CD4-positive, CD25-positive, alpha-beta regulatory T cell (primary cell): ENCODE measurements around the gene ALK. TPM values are rescaled to one million over a fixed set of nuclear protein-coding genes. Genes with fewer than 3 reads are reported as not detected.

Experiments used
- ATAC-seq, 2 donors: fragments of 150-1000 bp; cut with Tn5 transposase; one replicate each; pipeline ENCODE4 v1.10.0; 2021; ENCODE audit warnings: low read depth in 2 of 2, moderate number of reproducible peaks in 2 of 2, moderate library complexity in 1 of 2
- DNase-seq, 3 donors: peaks; one replicate each; pipeline versions ENCODE4 v3.0.0 to v3.0.0-alpha.2; 2012 to 2022; ENCODE audit warnings: mixed read lengths in 1 of 3
- H3K27ac ChIP-seq: one replicate; pipeline ENCODE4 v1.7.0; 2013; ENCODE audit warnings: mild to moderate bottlenecking, low read length; ENCODE audit not compliant: insufficient read depth, poor library complexity, severe bottlenecking
- H3K27me3 ChIP-seq: one replicate; pipeline ENCODE4 v1.7.0; 2013; ENCODE audit warnings: low read length; ENCODE audit not compliant: control insufficient read depth, insufficient read depth
- H3K36me3 ChIP-seq: one replicate; pipeline ENCODE4 v1.7.0; 2013; ENCODE audit warnings: mild to moderate bottlenecking, low read length, moderate library complexity; ENCODE audit not compliant: control insufficient read depth, insufficient read depth
- H3K4me1 ChIP-seq: 2 replicates; pipeline ENCODE4 v1.7.0; 2013; ENCODE audit warnings: mild to moderate bottlenecking, low read length; ENCODE audit not compliant: insufficient read depth, control insufficient read depth, poor library complexity, severe bottlenecking
- H3K4me3 ChIP-seq: one replicate; pipeline ENCODE4 v1.7.0; 2013; ENCODE audit warnings: low read depth, mild to moderate bottlenecking, low read length, moderate library complexity
- H3K9me3 ChIP-seq, 2 experiments: 1 replicate in 1 of 2; 2 replicates in 1 of 2; pipeline ENCODE4 v1.7.0; 2013; ENCODE audit warnings: low read length in 2 of 2, mild to moderate bottlenecking in 1 of 2, moderate library complexity in 1 of 2; ENCODE audit not compliant: control insufficient read depth in 2 of 2
- H3K27ac Mint-ChIP-seq, 3 donors: one replicate each; pipeline ENCODE4 v1.8.0; 2020 to 2022; ENCODE audit warnings: mild to moderate bottlenecking in 3 of 3, mixed read lengths in 3 of 3, moderate library complexity in 2 of 3
- H3K27me3 Mint-ChIP-seq: one replicate; pipeline ENCODE4 v1.8.0; 2022; ENCODE audit warnings: mild to moderate bottlenecking, mixed read lengths
- H3K36me3 Mint-ChIP-seq: one replicate; pipeline ENCODE4 v1.8.0; 2020; ENCODE audit warnings: mixed read lengths
- H3K4me1 Mint-ChIP-seq, 4 donors: one replicate each; pipeline ENCODE4 v1.8.0; 2020 to 2022; ENCODE audit warnings: mixed read lengths in 4 of 4, mild to moderate bottlenecking in 1 of 4
- H3K4me3 Mint-ChIP-seq, 4 donors: one replicate each; pipeline ENCODE4 v1.8.0; 2020 to 2022; ENCODE audit warnings: mild to moderate bottlenecking in 4 of 4, mixed read lengths in 4 of 4, moderate library complexity in 3 of 4
- H3K9me3 Mint-ChIP-seq, 7 donors: one replicate each; pipeline ENCODE4 v1.8.0; 2020 to 2022; ENCODE audit warnings: mixed read lengths in 7 of 7, mild to moderate bottlenecking in 3 of 7, moderate library complexity in 2 of 7
- polyA plus RNA-seq, 4 donors: library from polyadenylated mRNA; unstranded; fragments of 300-500 nt; fragmentation: Illumina TruSeq; gene quantifications; one replicate each; pipeline ENCODE4 v1.2.3, GENCODE V29; 2021
- total RNA-seq: library from RNA; stranded (reverse); gene quantifications from one replicate; pipeline ENCODE4 v1.2.3, GENCODE V29; 2022

ALK gene
- total and polyA plus RNA-seq, 5 donors from 2014 or later: not detected

- Histone ChIP-seq H3K27ac (no peak overlapping the region), H3K9me3 (no peaks in the 10 kb centered on the region), H3K36me3 (no peaks in the 10 kb centered on the region), H3K4me1 (no peaks in the 10 kb centered on the region), H3K27me3 (no peaks in the 10 kb centered on the region), H3K4me3 (no peak overlapping the region)
- DNase-seq (no peak), ATAC-seq (no peak)
- Mint-ChIP-seq H3K4me1 (no peaks in the 10 kb centered on the region), H3K4me3 (no peak overlapping the region), H3K9me3 (peaks cover 0 to 5% (median 0%) of the 10 kb centered on the region in 7 donors), H3K36me3 (no peaks in the 10 kb centered on the region), H3K27me3 (no peaks in the 10 kb centered on the region), H3K27ac (no peak overlapping the region)
These were observed 281.0 kb downstream of the ALK start for GRCh38 chr2:29640360-29640759.

GRCh38 chr2:29638641-29639040, 282.7 kb downstream of the ALK start:
- no peak overlapping the region for H3K27ac Mint-ChIP-seq
- no peaks in the 10 kb centered on the region for H3K4me1 Mint-ChIP-seq
- no peak for ATAC-seq

DNA sequence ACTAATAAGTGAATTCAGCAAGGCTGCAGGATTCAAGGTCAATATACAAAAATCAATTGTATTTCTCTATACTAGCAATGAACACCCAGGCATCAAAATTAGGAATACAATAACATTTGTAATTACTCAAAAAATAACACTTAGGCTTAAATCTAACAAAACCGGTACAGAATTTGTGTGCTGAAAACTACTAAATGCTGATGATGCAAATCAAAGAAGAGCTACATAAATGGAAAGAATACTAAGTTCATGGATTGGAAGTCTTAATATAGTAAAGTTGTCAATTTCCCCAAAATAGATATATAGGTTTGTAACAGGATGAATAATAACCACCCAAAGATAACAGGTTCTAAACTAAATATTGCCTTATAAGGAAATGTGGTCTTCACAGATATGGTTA, 286.5 kb downstream of the ALK start:
- H3K27me3 Mint-ChIP-seq: no peaks in the 10 kb centered on the region
- H3K4me3 Mint-ChIP-seq: no peak overlapping the region

More at GRCh38 chr2:29638641-29639040, 282.7 kb downstream of the ALK start:
- no peaks in the 10 kb centered on the region for H3K36me3 ChIP-seq
- no peaks in the 10 kb centered on the region for H3K27me3 ChIP-seq
- no peaks in the 10 kb centered on the region for H3K9me3 ChIP-seq
- H3K4me1 ChIP-seq: no peaks in the 10 kb centered on the region
- Mint-ChIP-seq H3K4me3 (no peak overlapping the region), H3K36me3 (no peaks in the 10 kb centered on the region), H3K27me3 (no peaks in the 10 kb centered on the region), H3K9me3 (peaks cover 0 to 5% (median 0%) of the 10 kb centered on the region in 7 donors)
- DNase-seq: no peak
- H3K27ac ChIP-seq: no peak overlapping the region
- H3K4me3 ChIP-seq: no peak overlapping the region

DNA sequence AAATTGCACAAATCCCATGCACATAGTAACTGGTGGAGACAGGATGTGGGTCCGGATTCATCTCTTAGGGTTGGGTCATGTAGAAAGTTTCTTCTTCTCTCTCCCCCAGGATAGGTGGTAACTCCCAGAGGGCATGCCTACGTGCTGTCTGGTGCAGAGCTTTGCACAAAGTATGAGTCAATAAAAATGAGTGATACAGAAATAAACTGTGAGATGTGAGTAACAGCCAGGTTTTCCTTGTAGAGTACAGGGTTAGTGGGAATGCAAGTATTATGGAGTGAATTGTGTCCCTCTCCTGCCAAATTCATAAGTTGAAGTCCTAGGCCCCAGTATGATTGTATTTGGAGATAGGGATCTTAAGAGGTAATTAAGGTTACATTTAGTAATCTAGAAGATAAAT, 289.4 kb downstream of the ALK start:
- Histone ChIP-seq H3K4me1 (no peaks in the 10 kb centered on the region), H3K27ac (no peak overlapping the region), H3K36me3 (no peaks in the 10 kb centered on the region), H3K9me3 (no peaks in the 10 kb centered on the region), H3K27me3 (no peaks in the 10 kb centered on the region), H3K4me3 (no peak overlapping the region)
- no peak for ATAC-seq
- Mint-ChIP-seq H3K27ac (no peak overlapping the region), H3K9me3 (peaks cover 0 to 2% (median 0%) of the 10 kb centered on the region in 7 donors), H3K27me3 (no peaks in the 10 kb centered on the region), H3K4me3 (no peak overlapping the region), H3K36me3 (no peaks in the 10 kb centered on the region), H3K4me1 (no peaks in the 10 kb centered on the region)
- DNase-seq: no peak

More for the DNA sequence above, 286.5 kb downstream of the ALK start:
- Histone ChIP-seq H3K4me1 (no peaks in the 10 kb centered on the region), H3K27me3 (no peaks in the 10 kb centered on the region), H3K36me3 (no peaks in the 10 kb centered on the region), H3K4me3 (no peak overlapping the region), H3K9me3 (no peaks in the 10 kb centered on the region), H3K27ac (no peak overlapping the region)
- no peak for DNase-seq
- Mint-ChIP-seq H3K27ac (no peak overlapping the region), H3K4me1 (no peaks in the 10 kb centered on the region), H3K36me3 (no peaks in the 10 kb centered on the region), H3K9me3 (peaks cover 0 to 2% (median 0%) of the 10 kb centered on the region in 7 donors)
- ATAC-seq: no peak

DNA sequence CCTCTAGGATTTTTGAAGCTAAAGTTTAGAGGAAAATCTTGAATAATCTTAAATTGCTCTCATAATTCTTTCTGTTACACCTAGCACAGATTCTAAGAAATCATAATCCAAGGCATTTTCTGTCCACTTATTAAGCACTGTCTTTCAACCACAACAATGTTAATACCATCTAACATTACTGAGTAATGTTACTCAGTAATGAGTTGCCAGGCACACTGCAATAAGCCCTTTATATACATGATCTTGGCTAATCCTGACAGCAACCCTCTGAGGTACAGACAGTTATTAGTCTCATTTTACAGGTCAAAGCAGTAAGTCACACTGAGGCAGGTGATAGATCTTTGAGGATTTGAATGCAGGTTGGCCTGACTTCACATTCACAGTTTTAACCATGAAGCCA, 291.9 kb downstream of the ALK start:
- H3K9me3 ChIP-seq: no peaks in the 10 kb centered on the region
- DNase-seq (no peak), ATAC-seq (no peak)
- H3K4me3 ChIP-seq: no peak overlapping the region
- no peaks in the 10 kb centered on the region for H3K4me1 ChIP-seq
- Mint-ChIP-seq H3K4me3 (no peak overlapping the region), H3K36me3 (no peaks in the 10 kb centered on the region), H3K27ac (no peak overlapping the region), H3K4me1 (no peaks in the 10 kb centered on the region), H3K27me3 (no peaks in the 10 kb centered on the region), H3K9me3 (peaks cover 0 to 4% (median 0%) of the 10 kb centered on the region in 7 donors)
- no peak overlapping the region for H3K27ac ChIP-seq
- no peaks in the 10 kb centered on the region for H3K27me3 ChIP-seq
- no peaks in the 10 kb centered on the region for H3K36me3 ChIP-seq

- H3K27ac Mint-ChIP-seq: no peak overlapping the region
- no peaks in the 10 kb centered on the region for H3K27me3 Mint-ChIP-seq
- Histone ChIP-seq H3K9me3 (no peaks in the 10 kb centered on the region), H3K36me3 (no peaks in the 10 kb centered on the region), H3K27me3 (no peaks in the 10 kb centered on the region), H3K27ac (no peak overlapping the region), H3K4me3 (no peak overlapping the region), H3K4me1 (no peaks in the 10 kb centered on the region)
- no peaks in the 10 kb centered on the region for H3K36me3 Mint-ChIP-seq
- DNase-seq: no peak
- H3K4me3 Mint-ChIP-seq: no peak overlapping the region
- H3K4me1 Mint-ChIP-seq: no peaks in the 10 kb centered on the region
- peaks cover 0 to 4% (median 0%) of the 10 kb centered on the region in 7 donors for H3K9me3 Mint-ChIP-seq
- no peak for ATAC-seq
These were observed 292.5 kb downstream of the ALK start for GRCh38 chr2:29628862-29629261.

DNA sequence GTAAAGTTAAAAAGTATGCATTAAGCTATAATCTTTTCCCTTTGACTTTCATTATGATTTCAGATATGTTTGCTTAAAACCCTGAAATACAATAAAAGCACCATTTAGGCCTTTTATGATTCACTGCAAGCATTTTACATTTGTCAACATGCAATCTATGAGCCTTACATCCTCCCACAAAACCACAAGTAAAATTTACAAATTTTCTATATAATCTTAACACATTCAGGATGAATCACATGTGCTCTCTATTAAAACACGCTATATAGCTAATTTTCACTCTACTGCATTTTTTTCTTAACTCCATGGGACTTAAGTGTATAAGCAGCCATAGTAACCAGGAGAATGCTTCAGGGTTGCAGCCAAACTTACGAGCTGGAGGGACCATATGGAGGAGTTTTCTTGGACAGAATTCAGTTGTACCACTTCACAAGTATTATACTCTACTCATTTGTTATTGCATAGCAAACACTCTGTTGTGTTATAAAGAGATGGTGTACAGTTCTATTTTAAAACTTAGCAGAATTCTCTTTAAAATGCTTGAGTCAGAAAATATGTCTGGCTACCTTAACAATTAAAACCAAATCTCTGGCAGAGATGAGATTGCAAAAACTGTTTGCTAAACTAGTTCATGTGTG, 293.2 kb downstream of the ALK start:
- ATAC-seq (no peak), DNase-seq (no peak)
- Histone ChIP-seq H3K4me3 (no peak overlapping the region), H3K27ac (no peak overlapping the region), H3K4me1 (no peaks in the 10 kb centered on the region), H3K9me3 (no peaks in the 10 kb centered on the region), H3K36me3 (no peaks in the 10 kb centered on the region), H3K27me3 (no peaks in the 10 kb centered on the region)
- H3K4me3 Mint-ChIP-seq: no peak overlapping the region
- H3K36me3 Mint-ChIP-seq: no peaks in the 10 kb centered on the region
- no peak overlapping the region for H3K27ac Mint-ChIP-seq
- H3K4me1 Mint-ChIP-seq: no peaks in the 10 kb centered on the region
- peaks cover 0 to 4% (median 0%) of the 10 kb centered on the region in 7 donors for H3K9me3 Mint-ChIP-seq
- H3K27me3 Mint-ChIP-seq: no peaks in the 10 kb centered on the region

DNA sequence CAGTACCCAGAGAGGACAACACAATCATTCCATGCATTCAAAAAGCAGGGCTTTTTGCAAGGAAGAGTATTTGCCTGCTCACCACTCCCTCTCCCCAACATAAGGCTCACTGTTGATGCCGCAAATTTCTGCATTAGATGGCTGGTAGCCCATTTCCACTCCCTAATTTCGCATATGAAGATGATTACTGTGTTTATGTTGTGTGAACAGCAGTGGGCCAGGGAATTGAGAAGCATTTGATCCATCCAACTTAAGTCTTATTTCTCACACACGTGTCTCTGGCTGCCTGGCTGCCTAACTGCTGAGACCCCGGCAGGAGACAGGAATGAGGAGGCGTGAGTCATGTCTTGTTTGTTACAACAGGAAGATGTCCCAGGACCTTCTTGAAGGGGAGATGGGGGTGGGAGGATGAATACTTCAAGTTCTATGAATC, 294.1 kb downstream of the ALK start:
- H3K27me3 ChIP-seq: no peaks in the 10 kb centered on the region
- no peaks in the 10 kb centered on the region for H3K36me3 ChIP-seq
- no peak for DNase-seq
- H3K4me1 Mint-ChIP-seq: no peaks in the 10 kb centered on the region
- H3K27ac ChIP-seq: no peak overlapping the region
- no peak overlapping the region for H3K4me3 Mint-ChIP-seq
- H3K4me3 ChIP-seq: no peak overlapping the region
- H3K36me3 Mint-ChIP-seq: no peaks in the 10 kb centered on the region
- no peaks in the 10 kb centered on the region for H3K4me1 ChIP-seq
- H3K9me3 ChIP-seq: no peaks in the 10 kb centered on the region
- H3K27ac Mint-ChIP-seq: peak overlapping the region in 1 of 3 donors; percentile 6
- H3K9me3 Mint-ChIP-seq: peaks cover 0 to 4% (median 0%) of the 10 kb centered on the region in 7 donors
- no peaks in the 10 kb centered on the region for H3K27me3 Mint-ChIP-seq
- ATAC-seq: no peak
